EL (cell line): Measurements from ENCODE around the gene ABLIM2.
A peak's percentile ranks its signal among the peaks of the same experiment; 100 is the strongest.
"Not testable (repeated sequence)": the region's sequence is repeated elsewhere in the genome, so short reads cannot be mapped to it uniquely, and the experiment has no call there.

Experiments
- DNase-seq: peaks from one replicate; pipeline ENCODE4 v3.0.0-alpha.2; 2016

Gene ABLIM2

DNA sequence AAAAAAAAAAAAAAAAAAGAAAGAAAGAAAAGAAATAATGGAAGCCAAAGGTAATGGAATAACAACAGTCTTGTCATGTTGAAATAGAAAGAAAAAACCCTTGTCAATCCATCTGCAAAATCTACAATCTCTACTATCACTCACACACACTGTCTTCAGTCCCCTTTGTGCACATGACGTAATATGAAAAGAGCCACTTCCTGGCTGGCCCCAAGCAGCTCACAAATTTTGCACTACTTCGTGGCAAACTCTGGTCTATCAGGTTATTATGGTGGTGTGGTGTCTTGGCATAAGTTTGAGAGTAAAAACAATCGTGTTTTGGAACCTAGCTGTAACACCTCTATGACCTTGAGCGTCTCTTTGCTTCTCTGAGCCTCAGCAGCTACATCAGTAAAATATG is 210.7 kb downstream of the ABLIM2 start:
- no peak for DNase-seq

DNA sequence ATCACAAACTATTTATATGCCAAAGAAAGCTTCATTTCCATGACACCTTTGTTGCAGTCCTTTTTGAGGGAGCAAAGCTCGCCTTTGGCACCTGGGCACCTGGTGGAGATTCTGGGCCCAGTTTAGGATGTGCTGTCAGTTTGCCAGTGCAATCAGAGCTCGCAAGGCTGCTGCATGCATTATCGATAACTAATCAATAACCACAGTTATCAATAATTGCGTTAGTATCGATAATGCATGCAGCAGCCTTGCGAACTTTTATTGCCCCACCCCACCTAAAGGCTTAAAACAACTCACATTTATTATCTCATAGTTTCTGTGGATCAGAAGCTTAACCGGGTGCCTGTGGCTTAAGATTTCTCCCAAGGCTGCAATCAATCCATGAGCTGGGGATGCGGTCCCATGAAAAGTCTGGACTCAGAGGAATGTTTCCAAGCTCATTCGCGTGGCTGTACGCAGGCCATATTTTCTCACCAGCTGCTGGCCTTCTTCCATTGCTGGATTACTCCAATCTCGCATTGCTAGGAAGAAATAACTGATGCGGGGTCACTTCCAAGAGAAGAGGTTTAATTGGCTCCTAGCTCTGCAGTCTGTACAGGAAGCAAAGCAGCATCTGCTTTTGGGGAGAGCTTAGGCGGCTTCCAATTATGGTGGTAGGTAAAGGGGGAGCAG is 212.8 kb downstream of the ABLIM2 start:
- no peak for DNase-seq

DNA sequence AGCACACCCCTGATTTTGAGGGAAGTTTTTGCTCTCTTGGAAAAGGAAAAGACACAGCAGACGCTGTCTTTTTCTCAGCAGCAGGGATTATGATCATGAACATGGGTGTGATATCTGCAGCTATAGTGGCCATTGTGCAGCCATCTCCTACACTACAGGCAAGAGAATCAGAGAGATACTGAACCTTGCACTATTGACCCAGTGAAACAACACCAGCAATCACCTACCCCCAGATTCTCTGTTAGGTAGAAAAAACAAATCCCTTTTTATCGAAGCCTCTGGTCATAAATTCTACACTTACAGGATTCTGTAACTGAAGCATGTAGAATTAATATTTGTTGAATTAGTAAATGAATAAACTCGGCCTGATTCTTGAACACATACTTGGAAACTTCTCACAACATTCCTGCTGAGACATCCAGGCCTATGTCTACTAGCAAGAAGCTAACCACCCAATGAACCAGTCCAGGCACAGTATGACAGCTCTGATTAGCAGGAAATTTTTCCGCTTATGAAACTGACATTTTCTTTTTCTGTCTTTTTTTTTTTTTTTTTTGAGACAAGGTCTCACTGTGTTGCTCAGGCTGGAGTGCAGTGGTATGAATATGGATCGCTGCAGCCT is 213.9 kb downstream of the ABLIM2 start:
- no peak for DNase-seq

DNA sequence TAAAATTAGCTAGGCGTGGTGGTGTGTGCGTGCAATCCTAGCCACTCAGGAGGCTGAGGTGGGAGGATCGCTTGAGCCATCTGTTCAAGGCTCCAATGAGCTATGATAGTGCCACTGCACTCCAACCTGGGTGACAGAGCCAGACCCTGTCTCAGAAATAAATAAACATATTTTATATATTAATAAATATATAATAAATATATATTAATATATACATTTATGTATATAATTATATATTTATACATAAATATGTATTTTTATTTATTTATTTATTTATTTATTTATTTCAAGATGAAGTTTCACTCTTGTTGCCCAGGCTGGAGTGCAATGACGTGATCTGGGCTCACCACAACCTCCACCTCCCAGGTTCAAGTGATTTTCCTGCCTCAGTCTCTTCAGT is 214.9 kb downstream of the ABLIM2 start:
- DNase-seq: not testable (repeated sequence)

DNA sequence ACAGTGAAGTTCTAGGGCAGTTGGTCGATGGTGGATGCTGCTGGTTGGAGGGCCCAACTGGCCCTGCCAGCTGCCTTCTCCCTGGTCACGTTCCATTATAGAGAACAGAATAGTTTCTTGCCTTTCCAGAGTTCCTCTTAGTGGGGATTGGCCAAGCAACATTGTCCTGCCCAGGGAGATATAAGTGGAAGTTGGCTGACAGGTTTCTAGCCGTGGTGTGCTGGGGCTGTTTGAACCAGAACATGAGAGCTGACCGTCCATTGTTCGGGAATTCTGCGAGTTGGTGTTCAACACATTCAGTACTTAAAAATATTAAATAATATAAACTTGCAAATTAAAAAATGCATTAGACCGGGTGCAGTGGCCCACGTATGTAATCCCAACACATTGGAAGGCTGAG is 215.4 kb downstream of the ABLIM2 start:
- DNase-seq: no peak

DNA sequence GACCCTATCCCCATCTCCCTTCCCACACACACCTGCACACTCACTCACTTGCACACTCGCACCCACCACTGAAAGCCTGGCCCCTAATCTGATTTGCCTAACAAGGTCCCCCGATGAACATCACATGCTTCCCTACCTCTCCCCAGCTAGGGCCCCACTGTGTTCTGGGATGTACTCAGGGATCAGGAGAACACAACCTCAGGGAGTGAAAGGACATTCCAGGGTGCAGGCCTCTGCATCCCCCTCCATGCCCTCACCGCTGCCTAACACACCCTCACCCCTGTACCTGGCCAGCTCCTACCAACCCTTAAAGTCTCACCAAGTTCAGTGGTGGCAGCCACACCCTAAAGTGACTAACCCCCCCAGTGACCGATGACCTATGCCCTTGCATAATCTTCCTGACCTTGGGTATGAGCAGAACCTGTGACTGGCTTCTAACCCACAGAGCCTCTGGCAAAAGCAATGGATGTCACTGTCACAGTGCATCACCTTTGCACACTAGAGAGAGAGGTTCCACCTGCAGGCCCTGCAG is 216.6 kb downstream of the ABLIM2 start:
- no peak for DNase-seq

DNA sequence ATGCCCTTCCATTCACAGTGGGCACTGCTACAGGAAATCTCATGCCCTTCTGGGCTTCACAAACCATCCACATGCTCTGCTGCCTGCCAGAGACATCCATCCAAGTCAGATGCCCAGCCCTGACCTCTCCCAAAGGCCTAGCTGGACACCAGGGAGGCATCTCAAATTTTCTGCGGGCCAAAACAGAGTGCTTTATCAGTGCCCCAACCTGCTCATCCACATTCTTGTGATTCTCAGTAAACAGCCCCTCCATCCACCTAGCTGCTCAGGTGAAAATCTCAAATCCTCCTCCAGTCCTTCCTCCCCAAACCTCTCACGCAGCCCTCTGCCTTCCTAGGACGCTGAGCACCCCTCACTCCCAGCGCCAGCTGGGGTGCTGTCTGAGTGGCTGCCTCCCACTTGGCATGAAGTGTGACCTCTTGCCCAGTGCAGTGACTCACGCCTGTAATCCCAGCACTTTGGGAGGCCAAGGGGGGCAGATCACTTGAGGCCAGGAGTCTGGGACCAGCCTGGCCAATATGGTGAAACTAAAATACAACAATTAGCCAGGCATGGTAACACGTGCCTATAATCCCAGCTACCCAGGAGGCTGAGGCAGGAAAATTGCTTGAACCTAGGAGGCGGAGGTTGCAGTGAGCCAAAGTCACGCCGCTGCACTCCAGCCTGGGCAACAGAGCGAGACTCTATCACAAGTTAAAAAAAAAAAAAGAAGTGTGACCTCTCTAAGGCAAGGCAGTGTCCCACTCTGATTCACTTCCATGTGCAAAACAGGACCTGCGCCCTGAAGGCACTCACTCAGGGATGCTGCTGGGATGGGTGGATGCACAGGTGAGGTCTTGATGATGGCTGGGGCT is 217.3 kb downstream of the ABLIM2 start:
- peak; percentile 53 for DNase-seq

DNA sequence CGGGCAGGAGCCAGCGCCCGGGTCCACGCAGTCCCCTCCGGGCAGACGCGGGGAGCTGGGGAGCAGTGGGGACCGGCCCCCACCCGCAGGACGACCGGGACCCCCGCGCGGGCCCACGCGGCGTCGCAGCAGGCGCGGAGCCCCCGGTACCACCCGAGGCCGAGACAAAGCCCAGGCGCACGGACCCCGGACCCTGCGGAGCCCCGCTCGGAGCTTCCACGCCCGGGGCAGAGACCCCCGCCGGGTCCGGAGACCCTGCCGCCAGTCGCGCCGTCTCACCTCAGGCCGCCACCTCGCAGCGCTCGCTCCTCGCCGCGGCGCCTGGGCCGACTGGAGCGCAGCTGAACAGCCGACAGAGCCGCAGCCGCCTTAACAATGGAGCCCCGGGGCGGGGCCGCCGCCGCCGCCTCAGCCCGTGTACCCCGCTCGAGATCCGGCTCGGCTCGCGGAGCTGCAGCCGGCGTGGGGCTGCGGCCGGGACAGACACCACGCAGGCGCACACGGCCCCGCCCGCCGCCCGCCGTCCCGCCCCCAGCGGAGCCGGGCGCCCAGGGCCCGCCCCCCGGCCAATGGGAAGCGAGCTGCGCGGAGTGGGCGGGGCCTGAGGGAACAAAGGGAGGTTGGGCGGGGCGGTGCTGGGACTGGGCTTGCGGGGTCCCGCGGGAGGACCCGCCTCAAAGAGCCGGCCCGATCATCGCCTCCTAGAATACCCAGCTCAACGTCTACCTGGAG is 219.1 kb downstream of the ABLIM2 start, which contains the start of gene AFAP1:
Gene AFAP1, minus strand, starts transcription at position 485 of the 732 bp plus-strand sequence. CDS start 67,783 bp downstream, outside the sequence.
- DNase-seq: peak; percentile 88

DNA sequence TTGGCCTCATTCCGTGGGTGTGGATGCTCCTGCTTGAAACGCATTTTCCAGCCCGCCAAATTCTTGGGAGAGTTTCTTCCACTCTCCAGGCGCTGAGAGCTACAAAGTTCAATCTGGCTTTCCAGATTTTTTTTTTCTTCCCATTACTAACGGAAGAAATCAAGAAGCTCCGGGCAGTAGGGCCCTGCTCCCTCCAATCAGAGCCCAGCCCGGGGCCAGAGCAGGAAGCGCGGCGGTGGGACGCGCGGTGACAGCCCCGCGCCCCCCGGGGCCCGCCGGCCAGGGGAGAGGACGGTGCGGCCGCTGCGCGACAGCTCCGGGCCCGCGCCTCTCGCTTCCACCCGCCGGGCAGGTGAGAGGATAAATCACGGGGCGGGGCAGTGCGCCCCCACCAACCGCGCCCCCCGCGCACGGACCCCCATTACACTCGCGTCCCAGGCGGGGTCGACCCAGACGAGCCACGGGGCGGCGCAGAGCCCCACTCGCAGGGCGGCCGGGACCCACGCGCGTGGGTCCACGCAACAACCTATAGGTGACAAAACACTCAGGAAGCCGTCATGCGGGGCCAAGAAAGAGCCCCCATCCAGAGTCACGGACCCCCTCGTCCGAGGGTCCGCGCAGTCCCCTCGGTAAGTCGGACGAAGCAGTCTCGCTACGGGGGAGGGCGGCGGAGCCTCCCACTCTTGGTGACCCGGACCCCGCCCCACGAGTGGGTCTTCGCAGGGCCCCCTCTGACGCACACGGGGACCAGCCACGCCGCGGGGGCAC is 219.8 kb downstream of the ABLIM2 start:
- DNase-seq: peak; percentile 58

DNA sequence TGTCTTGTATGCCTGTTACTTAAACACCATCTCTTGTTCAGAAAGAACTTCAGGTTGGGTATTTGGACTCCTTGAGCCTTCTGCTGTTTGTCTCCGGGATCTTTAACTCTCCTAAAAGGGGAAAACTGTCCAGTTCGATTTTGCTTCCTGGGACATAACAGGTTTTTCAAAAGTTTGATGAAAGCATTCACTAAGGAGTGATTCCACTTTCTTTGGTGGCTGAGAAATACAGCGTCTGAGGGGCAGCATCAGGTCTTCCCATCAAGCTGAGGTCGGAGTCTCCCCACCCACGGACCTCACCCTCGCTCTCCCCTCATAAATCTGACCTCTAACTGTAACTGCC is 220.4 kb downstream of the ABLIM2 start:
- DNase-seq: peak; percentile 27

DNA sequence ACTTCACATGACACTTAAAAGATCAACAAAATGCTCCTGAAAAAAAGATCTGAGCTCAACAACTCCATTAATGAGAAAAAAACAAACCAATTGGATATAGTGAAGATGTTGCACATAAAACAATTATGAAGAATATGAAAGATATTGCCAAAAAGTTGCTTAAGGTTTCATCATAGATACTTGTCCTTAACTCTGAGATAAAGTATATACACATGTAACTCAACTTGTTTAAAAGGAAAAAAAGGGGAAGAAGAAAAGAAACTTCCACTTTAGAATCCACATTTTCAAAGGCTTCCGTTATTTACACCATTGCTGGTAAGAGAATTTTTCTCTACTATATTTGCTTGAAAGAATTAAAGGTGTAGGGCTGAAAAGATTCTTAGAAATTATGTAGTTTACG is 221.6 kb downstream of the ABLIM2 start:
- no peak for DNase-seq

DNA sequence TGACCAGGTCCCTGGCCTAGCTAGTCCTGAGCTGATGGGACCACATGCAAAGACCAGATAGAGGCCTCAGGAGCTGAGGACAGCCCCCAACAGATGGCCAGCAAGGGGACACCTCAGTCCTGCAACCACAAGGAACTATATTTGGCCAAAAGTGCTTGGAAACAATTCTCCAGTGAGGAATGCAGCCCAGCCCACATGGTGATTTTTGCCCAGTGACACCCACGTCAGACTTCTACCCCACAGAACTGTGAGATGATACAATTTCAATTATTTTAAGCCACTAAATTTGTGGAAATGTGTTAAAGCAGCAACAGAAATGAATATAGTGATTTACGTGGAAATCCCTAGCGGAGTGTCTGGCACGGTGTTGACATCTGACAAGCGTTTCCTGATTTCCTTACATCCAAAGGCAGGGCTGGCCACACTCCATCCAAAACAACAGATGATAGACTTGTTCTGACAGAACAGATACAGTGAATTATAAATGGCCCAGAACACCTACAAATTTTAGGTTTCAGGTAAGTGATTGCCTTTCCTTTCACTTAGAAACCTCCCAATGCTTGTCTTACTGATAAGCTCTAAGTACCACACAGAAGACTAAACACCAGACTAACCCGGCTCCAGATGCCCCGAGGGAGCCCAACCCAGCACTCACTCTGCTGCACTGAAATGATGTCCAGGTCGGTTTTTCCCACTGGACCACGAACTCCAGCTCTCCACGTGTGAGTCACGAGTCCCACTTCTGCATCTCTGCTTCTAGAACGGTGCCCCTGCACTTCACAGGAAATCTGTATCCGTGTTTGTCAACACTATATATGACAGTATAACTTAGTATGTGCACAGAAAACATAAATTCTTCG is 224.7 kb downstream of the ABLIM2 start:
- peak; percentile 52 for DNase-seq

DNA sequence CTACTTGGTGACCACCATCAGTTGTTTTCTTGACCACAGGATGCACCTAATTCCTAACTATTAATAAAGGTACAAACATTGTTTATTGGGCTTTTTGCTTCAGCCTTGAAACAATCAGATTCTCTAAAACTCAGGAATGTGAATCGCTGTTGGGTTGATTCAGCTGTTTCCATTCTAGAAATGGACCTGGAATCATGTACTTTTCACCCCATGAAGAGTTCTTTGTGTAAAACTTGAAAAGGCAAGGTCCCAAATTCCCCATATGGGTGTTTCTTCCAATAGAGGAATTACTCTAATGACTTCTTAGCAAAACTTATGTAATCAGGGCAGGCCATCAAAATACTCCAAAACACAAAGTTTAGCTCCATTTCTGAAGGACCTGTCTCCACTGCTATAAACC is 226.3 kb downstream of the ABLIM2 start:
- DNase-seq: no peak

DNA sequence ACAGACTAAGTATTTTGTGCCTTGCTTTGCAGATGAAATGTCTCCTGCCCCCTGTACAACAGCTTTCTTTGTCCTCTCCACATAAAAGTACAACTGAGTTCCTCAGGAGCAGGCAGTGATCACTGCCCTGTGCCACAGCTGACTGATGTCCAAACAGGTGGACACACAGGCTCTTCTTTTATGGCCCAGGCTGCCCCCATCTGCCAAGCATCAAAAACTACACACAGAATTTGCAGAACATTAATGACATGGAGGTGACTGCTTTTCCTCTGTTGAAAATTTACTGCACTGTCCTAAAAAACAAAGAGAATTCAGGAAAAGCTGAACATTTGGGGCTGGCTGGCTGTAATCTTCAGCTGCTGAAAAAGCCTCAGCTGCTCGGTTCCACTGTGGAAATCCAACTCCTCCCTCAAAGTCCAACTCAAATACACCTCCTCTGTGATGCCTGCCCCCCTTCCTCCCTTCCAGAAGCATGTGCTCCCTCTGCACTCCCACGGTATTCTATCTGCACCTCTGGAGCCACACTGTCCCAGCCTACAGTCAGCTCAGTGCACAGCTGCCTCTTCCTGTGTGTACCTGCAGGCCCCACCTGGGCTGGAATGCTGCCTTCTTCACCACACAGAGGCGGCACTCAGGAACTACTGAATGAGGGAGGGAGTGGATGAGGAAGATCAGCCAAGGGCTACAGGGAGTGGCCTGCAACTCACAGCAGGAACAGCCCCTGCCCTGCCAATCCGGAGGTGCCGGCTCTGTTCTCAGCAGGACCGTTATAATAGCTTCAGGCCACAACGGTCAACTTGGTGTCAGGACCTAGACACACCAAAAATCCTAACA is 229.3 kb downstream of the ABLIM2 start:
- peak; percentile 41 for DNase-seq

DNA sequence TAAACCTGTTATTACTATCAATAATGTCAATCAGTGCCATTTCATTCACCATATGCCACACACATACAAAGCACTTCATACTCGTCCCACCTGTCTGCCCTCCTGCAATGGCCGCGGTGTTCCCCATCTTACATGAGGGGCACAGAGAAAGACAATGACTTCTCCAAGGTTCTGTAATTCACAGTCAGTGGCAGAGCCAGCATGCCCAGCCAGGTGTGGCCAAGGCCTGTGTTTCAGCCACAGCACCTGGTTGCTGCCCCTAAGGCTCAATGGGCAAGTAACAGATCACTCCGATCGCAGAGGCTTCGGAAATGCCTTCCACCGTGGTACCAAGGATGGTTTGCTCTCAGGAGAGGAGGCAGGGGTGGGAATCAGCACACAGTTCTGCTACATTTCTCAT is 229.9 kb downstream of the ABLIM2 start:
- DNase-seq: no peak

DNA sequence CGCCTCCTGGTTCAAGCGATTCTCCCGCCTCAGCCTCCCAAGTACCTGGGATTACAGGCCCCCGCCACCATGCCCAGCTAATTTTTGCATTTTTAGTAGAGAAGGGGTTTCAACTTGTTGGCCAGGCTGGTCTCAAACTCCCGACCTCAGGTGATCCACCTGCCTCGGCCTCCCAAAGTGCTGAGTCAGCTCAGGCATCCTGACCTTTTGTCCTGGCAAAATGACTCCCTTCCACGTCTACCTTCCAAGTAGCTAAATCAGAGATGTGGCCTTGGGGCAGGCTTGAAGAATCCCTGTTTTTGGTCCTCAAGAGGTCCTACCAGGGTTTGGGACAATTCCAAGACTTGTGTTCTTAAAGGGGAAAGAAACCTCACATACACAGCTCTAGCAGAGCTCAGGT is 231.8 kb downstream of the ABLIM2 start:
- DNase-seq: no peak

DNA sequence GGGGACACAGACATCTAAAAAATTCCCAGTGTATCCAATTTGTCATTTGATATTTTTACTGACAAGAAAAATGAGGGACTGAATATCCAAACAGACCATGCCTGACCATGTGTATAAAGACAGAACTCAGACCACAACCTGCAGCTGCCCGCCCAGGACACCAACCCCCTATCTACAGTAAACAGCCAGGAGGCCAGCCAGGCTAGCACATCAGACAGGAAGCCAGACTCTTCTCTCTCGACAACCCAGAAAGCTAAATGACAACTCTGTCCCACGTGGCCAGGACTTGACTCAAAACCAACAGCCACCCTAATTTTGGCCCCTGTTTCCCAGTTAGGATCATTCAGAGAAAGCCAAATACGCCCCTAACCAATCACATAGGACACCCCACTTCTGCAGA is 234.0 kb downstream of the ABLIM2 start:
- DNase-seq: no peak

DNA sequence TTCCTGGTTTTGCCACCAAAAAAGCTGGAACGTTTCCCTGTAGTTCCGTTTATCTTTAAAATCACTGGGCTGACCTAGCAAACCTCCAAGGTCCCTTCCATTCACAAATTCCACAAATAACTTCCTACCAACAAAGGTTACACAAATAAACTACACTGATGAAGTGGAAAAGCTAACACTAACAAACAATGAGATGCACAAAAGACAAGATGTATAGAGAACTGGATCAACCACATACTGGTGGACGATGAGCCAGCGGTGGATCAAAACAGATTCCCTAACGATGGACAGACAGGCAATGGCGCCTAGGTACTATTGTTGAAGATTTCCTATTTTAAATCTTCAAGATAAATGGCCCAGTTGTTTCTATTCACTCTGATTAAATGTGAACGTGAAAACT is 234.4 kb downstream of the ABLIM2 start:
- DNase-seq: peak; percentile 59

DNA sequence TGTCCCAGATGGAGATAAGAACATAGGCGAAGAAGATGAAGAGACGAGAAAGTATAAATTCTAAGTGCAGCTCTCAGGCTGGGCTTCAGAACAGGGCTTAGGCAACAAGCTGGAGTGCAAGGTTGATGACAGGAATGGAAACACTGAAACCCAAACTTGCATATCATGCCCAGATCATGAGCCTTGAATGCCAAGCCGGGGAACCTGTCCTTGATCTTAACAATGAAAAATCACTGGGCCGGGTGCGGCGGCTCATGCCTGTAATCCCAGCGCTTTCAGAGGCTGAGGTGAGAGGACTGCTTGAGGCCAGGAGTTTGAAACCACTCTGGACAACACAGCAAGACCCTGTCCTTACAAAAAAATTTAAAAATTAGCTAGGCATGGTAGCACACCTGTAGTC is 236.1 kb downstream of the ABLIM2 start:
- no peak for DNase-seq

DNA sequence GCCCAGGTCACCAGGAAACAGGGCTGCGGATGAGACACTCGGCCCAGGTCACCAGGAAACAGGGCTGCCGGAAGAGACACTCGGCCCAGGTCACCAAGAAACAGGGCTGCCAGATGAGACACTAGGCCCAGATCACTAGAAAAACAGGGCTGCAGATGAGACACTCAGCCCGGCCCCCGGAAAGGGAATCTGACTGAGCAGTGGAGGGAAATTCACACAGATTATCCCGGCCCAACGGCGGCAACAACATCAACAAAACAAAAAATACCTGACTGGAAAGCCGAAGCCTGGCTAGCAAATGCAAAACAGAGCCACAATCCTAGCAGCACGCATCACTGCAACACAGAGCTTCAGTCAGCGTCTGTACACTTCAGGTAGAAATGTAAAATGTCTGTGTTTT is 239.6 kb downstream of the ABLIM2 start:
- DNase-seq: no peak
